CD4-positive, alpha-beta T cell treated with Interleukin-17A for 4 hours (primary cell): Measurements from ENCODE around the gene CHPT1.
"Not testable (repeated sequence)": the region's sequence is repeated elsewhere in the genome, so short reads cannot be mapped to it uniquely, and the experiment has no call there.

ENCODE experiments used
- DNase-seq: peaks from one replicate; pipeline ENCODE4 v3.0.0-alpha.2; 2020; ENCODE audit warnings: mixed read lengths

CHPT1 gene

GRCh38 chr12:101729842-101730241, 32.4 kb downstream of the CHPT1 start:
- no peak for DNase-seq

- no peak for DNase-seq
These were observed 34.9 kb downstream of the CHPT1 start for GRCh38 chr12:101732318-101732717.

- no peak for DNase-seq
These were observed 35.7 kb downstream of the CHPT1 start for GRCh38 chr12:101733166-101733565.

GRCh38 chr12:101734482-101734881, 37.0 kb downstream of the CHPT1 start:
- not testable (repeated sequence) for DNase-seq

- no peak for DNase-seq
These were observed 40.0 kb downstream of the CHPT1 start for GRCh38 chr12:101737476-101737875.

- no peak for DNase-seq
These were observed 41.7 kb downstream of the CHPT1 start, which contains the start of gene SYCP3 for GRCh38 chr12:101738920-101739665. Gene SYCP3, minus strand, starts transcription at chr12:101739462. Its CDS starts 1,527 bp downstream, at chr12:101737935.

GRCh38 chr12:101740566-101740965, 43.1 kb downstream of the CHPT1 start:
- no peak for DNase-seq

GRCh38 chr12:101740980-101741379, 43.5 kb downstream of the CHPT1 start:
- no peak for DNase-seq

- no peak for DNase-seq
These were observed 45.8 kb downstream of the CHPT1 start for GRCh38 chr12:101743242-101743641.

GRCh38 chr12:101743724-101744472, 46.5 kb downstream of the CHPT1 start:
- DNase-seq = no peak

- DNase-seq = no peak
These were observed 48.0 kb downstream of the CHPT1 start for GRCh38 chr12:101745481-101745880.

- no peak for DNase-seq
These were observed 48.8 kb downstream of the CHPT1 start for GRCh38 chr12:101746196-101746595.

GRCh38 chr12:101746661-101747060, 49.2 kb downstream of the CHPT1 start:
- no peak for DNase-seq

- no peak for DNase-seq
These were observed 50.3 kb downstream of the CHPT1 start for GRCh38 chr12:101747697-101748096.

- no peak for DNase-seq
These were observed 51.5 kb downstream of the CHPT1 start for GRCh38 chr12:101748907-101749306.

- DNase-seq = no peak
These were observed 52.2 kb downstream of the CHPT1 start for GRCh38 chr12:101749657-101750056.

GRCh38 chr12:101750152-101750551, 52.7 kb downstream of the CHPT1 start:
- no peak for DNase-seq

- no peak for DNase-seq
These were observed 62.1 kb downstream of the CHPT1 start for GRCh38 chr12:101759396-101760047.

GRCh38 chr12:101761350-101761749, 63.9 kb downstream of the CHPT1 start:
- DNase-seq = no peak

GRCh38 chr12:101761781-101762180, 64.3 kb downstream of the CHPT1 start:
- no peak for DNase-seq

GRCh38 chr12:101763246-101763931, 65.9 kb downstream of the CHPT1 start:
- no peak for DNase-seq

- DNase-seq = no peak
These were observed 66.8 kb downstream of the CHPT1 start for GRCh38 chr12:101764051-101764792.
